ENCODE measurements around the gene VPS41.

Gene VPS41

GRCh38 chr7:38839851-38840250, 69.1 kb downstream of the VPS41 start:
- H3K27ac ChIP-seq = no peak overlapping the region
- TF ChIP-seq CTCF (conservative IDR thresholded peaks at IDR 0.05) = no peak

DNA sequence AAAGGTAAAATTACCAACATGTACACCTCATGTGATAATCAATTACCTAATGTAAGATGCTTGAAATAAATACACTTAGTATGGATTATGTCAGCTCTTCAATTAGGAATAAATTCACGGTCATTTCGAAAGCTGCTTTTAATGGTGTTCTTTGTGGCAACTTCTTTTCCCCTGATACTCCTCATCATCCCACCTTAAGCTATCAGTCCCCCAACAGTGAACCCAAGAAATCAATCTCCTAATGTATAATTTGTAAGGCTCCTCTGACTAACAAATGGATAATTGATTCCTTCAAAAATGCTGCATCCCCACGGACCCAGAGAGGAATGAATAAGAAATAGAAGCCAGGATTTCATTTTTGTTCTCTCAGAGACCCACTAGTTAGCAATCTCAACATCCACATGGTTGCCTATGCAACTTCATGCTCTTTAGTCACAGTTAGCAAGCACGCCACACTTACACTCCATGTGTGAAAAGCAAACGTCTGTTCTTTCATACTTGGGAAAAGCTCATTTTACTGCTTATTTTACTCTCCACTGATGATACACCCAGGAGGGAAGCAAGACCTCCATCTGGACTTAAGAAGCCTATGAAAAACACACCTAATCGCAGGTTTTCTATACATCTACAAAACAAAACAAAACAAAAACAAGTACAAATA, 70.1 kb downstream of the VPS41 start:
- TF ChIP-seq CTCF (conservative IDR thresholded peaks at IDR 0.05) = no peak
- H3K27ac ChIP-seq = no peak overlapping the region

GRCh38 chr7:38834357-38834756, 74.6 kb downstream of the VPS41 start:
- no peak overlapping the region for H3K27ac ChIP-seq
- TF ChIP-seq CTCF (conservative IDR thresholded peaks at IDR 0.05) = no peak

DNA sequence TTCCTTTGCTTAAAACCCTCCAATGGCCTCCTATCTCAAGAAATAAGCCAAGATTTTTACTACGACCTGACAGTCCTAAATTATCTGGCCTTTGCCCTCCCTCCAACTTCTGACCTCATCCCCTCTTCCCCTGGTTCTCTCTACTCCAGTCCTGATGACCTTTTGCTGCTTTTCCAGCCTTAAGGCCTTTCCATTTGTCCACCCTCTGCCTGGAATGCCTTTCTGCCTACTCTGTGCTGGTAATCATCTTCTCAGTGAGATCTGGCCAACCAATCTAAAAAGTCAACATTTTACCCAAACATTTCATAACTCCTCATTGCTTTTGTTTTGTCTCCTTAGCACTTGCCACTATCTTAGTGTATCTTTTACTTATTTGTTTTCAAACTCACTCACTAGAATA, 75.7 kb downstream of the VPS41 start:
- no peak for TF ChIP-seq CTCF (conservative IDR thresholded peaks at IDR 0.05)

DNA sequence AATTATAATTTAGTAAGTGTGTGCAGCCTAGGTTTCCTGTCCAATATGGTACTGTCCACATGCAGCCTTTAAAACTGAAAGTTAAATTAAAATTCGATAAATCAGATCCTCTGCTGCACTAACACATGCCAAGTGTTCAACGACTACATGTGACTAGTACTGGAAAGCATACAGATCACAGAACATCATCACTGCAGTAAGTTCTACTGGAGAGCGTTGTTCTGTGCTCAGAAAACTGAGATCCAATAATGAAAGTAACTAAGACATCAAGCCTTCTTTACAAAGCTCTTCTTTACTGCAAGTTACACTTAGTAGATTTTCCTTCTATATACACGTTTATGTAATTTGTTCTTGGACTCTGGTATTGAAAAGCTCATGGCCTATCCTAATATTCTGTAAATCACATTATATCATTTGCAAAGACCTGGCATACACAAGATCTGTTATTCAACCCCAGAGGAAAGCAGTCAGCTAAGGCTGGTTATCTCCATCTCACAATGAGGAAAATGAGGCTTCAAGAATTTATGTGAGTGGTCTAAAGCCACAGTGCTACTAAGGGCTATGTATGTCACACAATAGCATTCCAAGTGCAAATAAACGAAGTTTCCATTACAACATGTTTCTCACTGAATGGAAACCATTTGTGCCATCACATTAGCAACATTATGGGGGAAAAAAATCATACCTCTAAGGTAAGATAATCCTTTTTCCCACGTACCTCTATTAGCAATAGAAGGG, 77.6 kb downstream of the VPS41 start:
- no peak for TF ChIP-seq CTCF (conservative IDR thresholded peaks at IDR 0.05)
- no peak overlapping the region for H3K27ac ChIP-seq

More for the DNA sequence above, 75.7 kb downstream of the VPS41 start:
- no peak overlapping the region for H3K27ac ChIP-seq

DNA sequence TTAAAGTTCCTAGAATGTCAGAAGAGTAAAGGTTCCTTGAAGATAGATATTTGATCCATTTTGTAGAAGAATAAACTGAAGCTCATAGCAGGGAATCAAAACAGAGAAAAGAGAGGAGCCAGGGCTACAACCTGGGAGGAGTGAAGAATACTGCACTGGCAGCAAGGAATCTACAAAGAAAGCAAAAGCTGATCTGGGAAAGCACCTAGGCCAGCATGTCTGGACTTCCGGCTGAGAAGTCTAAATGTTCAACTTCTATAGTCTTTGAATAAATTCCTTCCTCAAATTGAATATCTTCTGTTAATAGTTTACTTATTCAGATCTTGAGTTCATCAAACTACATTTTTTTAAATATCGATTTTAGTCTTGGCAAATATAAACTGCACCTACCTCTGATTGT, 78.2 kb downstream of the VPS41 start:
- H3K27ac ChIP-seq = no peak overlapping the region
- TF ChIP-seq CTCF (conservative IDR thresholded peaks at IDR 0.05) = no peak

GRCh38 chr7:38829488-38830165, 79.4 kb downstream of the VPS41 start:
- no peak for TF ChIP-seq CTCF (conservative IDR thresholded peaks at IDR 0.05)
- H3K27ac ChIP-seq = no peak overlapping the region
